Measurements from ENCODE around the gene EFNA3. TPM values are rescaled to one million over a fixed set of nuclear protein-coding genes. Genes with fewer than 3 reads are reported as not detected.

EFNA3 gene
- polyA plus RNA-seq, 3 donors, result 0.45 to 1.7 (median 0.92) TPM

GRCh38 chr1:155125511-155125945 lies 46.9 kb downstream of the EFNA3 start:
- Histone ChIP-seq H3K79me2 (ENCODE audit: insufficient read depth, low read length) (no peaks in the 10 kb centered on the region), H3K27me3 (ENCODE audit: control insufficient read depth in 2 of 2, insufficient read depth in 2 of 2, low read length in 2 of 2) (peaks cover 45 to 60% of the 10 kb centered on the region in 2 donors), H3K9ac (ENCODE audit: insufficient read depth, low read length, poor library complexity, severe bottlenecking) (no peak overlapping the region), H4K20me1 (ENCODE audit: insufficient read depth, low read length) (no peaks in the 10 kb centered on the region), H3K4me2 (replicated peaks; ENCODE audit: extremely low read depth, low read length, poor library complexity, severe bottlenecking) (no peak overlapping the region), H3K36me3 (replicated peaks in 1 of 2; ENCODE audit: control insufficient read depth in 1 of 2, insufficient read depth in 2 of 2, low read length in 2 of 2) (no peaks in the 10 kb centered on the region), H3K27ac (ENCODE audit: low read depth in 1 of 2, low read length in 2 of 2) (no peak overlapping the region), H3K4me1 (ENCODE audit: control insufficient read depth in 1 of 2, insufficient read depth in 2 of 2, low read length in 2 of 2) (peaks cover 25 to 33% of the 10 kb centered on the region in 2 donors), H3K4me3 (replicated peaks in 1 of 3; ENCODE audit: low read depth in 2 of 3, low read length in 3 of 3) (no peak overlapping the region), H2AFZ (ENCODE audit: insufficient read depth, low read depth, low read length, poor library complexity, severe bottlenecking) (no peak overlapping the region), H3K9me3 (replicated peaks in 1 of 2; ENCODE audit: control insufficient read depth in 1 of 2, insufficient read depth in 1 of 2, low read length in 2 of 2) (peaks cover 0 to 17% of the 10 kb centered on the region in 2 donors)
- Mint-ChIP-seq H3K4me3 (peak overlapping the region in 1 of 2 donors; percentile 84), H3K4me1 (peaks cover 34% of the 10 kb centered on the region), H3K36me3 (peaks cover 5 to 20% of the 10 kb centered on the region in 2 donors), H3K27me3 (ENCODE audit: low read depth in 3 of 3) (peaks cover 61 to 83% (median 68%) of the 10 kb centered on the region in 3 donors), H3K27ac (no peak overlapping the region), H3K9me3 (peaks cover 0 to 22% (median 11%) of the 10 kb centered on the region in 7 donors)
- no peak for DNase-seq
- WGBS (ENCODE audit: insufficient coverage), result over 99% methylated on average over 10 of the region's 11 CpGs
- intact Hi-C loops (cut with micrococcal nuclease), result loop anchor here (5.0 kb wide), 3 partner anchors 33 to 42 kb away; no protein-coding TSS in a partner anchor
- TF ChIP-seq CTCF (IDR thresholded peaks at IDR 0.05), result no peak

GRCh38 chr1:155125946-155126555 lies 47.4 kb downstream of the EFNA3 start:
- H3K36me3 Mint-ChIP-seq, result peaks cover 5 to 20% of the 10 kb centered on the region in 2 donors
- H3K27ac ChIP-seq (ENCODE audit: low read depth in 1 of 2, low read length in 2 of 2), result no peak overlapping the region
- H3K9me3 Mint-ChIP-seq, result peaks cover 0 to 22% (median 11%) of the 10 kb centered on the region in 7 donors
- H3K27ac Mint-ChIP-seq, result no peak overlapping the region
- TF ChIP-seq CTCF (IDR thresholded peaks at IDR 0.05), result no peak
- peak overlapping the region in 1 of 2 donors; percentile 89 for H3K4me3 Mint-ChIP-seq
- no peak overlapping the region for H2AFZ ChIP-seq (ENCODE audit: insufficient read depth, low read depth, low read length, poor library complexity, severe bottlenecking)
- H3K27me3 Mint-ChIP-seq (ENCODE audit: low read depth in 3 of 3), result peaks cover 66 to 85% (median 71%) of the 10 kb centered on the region in 3 donors
- no peak overlapping the region for H3K4me3 ChIP-seq (replicated peaks in 1 of 3; ENCODE audit: low read depth in 2 of 3, low read length in 3 of 3)
- H3K27me3 ChIP-seq (ENCODE audit: control insufficient read depth in 2 of 2, insufficient read depth in 2 of 2, low read length in 2 of 2), result peaks cover 45 to 65% of the 10 kb centered on the region in 2 donors
- peaks cover 34% of the 10 kb centered on the region for H3K4me1 Mint-ChIP-seq
- H3K4me1 ChIP-seq (ENCODE audit: control insufficient read depth in 1 of 2, insufficient read depth in 2 of 2, low read length in 2 of 2), result peaks cover 25 to 33% of the 10 kb centered on the region in 2 donors
- H3K4me2 ChIP-seq (replicated peaks; ENCODE audit: extremely low read depth, low read length, poor library complexity, severe bottlenecking), result no peak overlapping the region
- peaks cover 0 to 17% of the 10 kb centered on the region in 2 donors for H3K9me3 ChIP-seq (replicated peaks in 1 of 2; ENCODE audit: control insufficient read depth in 1 of 2, insufficient read depth in 1 of 2, low read length in 2 of 2)
- DNase-seq, result no peak
- WGBS (ENCODE audit: insufficient coverage), result 69% methylated on average over 39 of the region's 53 CpGs
- H4K20me1 ChIP-seq (ENCODE audit: insufficient read depth, low read length), result no peaks in the 10 kb centered on the region
- no peak overlapping the region for H3K9ac ChIP-seq (ENCODE audit: insufficient read depth, low read length, poor library complexity, severe bottlenecking)
- no peaks in the 10 kb centered on the region for H3K36me3 ChIP-seq (replicated peaks in 1 of 2; ENCODE audit: control insufficient read depth in 1 of 2, insufficient read depth in 2 of 2, low read length in 2 of 2)
- no peaks in the 10 kb centered on the region for H3K79me2 ChIP-seq (ENCODE audit: insufficient read depth, low read length)
- intact Hi-C loops (cut with micrococcal nuclease), result loop anchor here (5.0 kb wide), 3 partner anchors 34 to 41 kb away; no protein-coding TSS in a partner anchor

All from CD14-positive monocyte (primary cell).